Nephron progenitor cell (in vitro differentiated cells): ENCODE data around the gene ARID1B.

Experiments
- DNase-seq: peaks from one replicate; pipeline ENCODE4 v3.0.0; 2021
- H3K27ac Mint-ChIP-seq: 2 replicates; pipeline ENCODE4 v1.8.0; 2021; ENCODE audit warnings: mild to moderate bottlenecking, moderate library complexity, mixed read lengths
- H3K27me3 Mint-ChIP-seq: 2 replicates; pipeline ENCODE4 v1.8.0; 2021; ENCODE audit warnings: mild to moderate bottlenecking, low read depth, mixed read lengths; ENCODE audit not compliant: poor library complexity
- H3K36me3 Mint-ChIP-seq: 2 replicates; pipeline ENCODE4 v1.8.0; 2021; ENCODE audit warnings: low read depth, mixed read lengths
- H3K4me1 Mint-ChIP-seq: 2 replicates; pipeline ENCODE4 v1.8.0; 2021; ENCODE audit warnings: mixed read lengths
- H3K4me3 Mint-ChIP-seq: 2 replicates; pipeline ENCODE4 v1.8.0; 2021; ENCODE audit warnings: mild to moderate bottlenecking, moderate library complexity, mixed read lengths
- H3K9me3 Mint-ChIP-seq: 2 replicates; pipeline ENCODE4 v1.8.0; 2021; ENCODE audit warnings: mild to moderate bottlenecking, moderate library complexity, mixed read lengths
- CTCF ChIP-seq: fragments of 200-600 bp; sonication (generic); IDR thresholded peaks from 2 replicates; pipeline ENCODE4 v1.5.0; 2021; ENCODE audit warnings: antibody characterized with exemption

Gene ARID1B

GRCh38 chr6:156910938-156911337 lies 133.8 kb downstream of the ARID1B start:
- no peak overlapping the region for H3K4me3 Mint-ChIP-seq
- H3K27ac Mint-ChIP-seq = no peak overlapping the region
- H3K27me3 Mint-ChIP-seq = no peaks in the 10 kb centered on the region
- H3K36me3 Mint-ChIP-seq = peaks cover 37% of the 10 kb centered on the region
- peaks cover 33% of the 10 kb centered on the region for H3K4me1 Mint-ChIP-seq
- DNase-seq = no peak
- TF ChIP-seq CTCF = no peak
- H3K9me3 Mint-ChIP-seq = no peaks in the 10 kb centered on the region

GRCh38 chr6:156911581-156911980 lies 134.4 kb downstream of the ARID1B start:
- H3K4me1 Mint-ChIP-seq = peaks cover 37% of the 10 kb centered on the region
- no peaks in the 10 kb centered on the region for H3K9me3 Mint-ChIP-seq
- H3K27ac Mint-ChIP-seq = no peak overlapping the region
- peaks cover 42% of the 10 kb centered on the region for H3K36me3 Mint-ChIP-seq
- no peak overlapping the region for H3K4me3 Mint-ChIP-seq
- DNase-seq = no peak
- TF ChIP-seq CTCF = no peak
- no peaks in the 10 kb centered on the region for H3K27me3 Mint-ChIP-seq

GRCh38 chr6:156912431-156912830 lies 135.3 kb downstream of the ARID1B start:
- Mint-ChIP-seq H3K4me1 (peaks cover 42% of the 10 kb centered on the region), H3K4me3 (no peak overlapping the region), H3K27ac (peak overlapping the region; percentile 2), H3K27me3 (no peaks in the 10 kb centered on the region), H3K9me3 (no peaks in the 10 kb centered on the region), H3K36me3 (peaks cover 35% of the 10 kb centered on the region)
- no peak for TF ChIP-seq CTCF
- DNase-seq = no peak

GRCh38 chr6:156914181-156914580 lies 137.0 kb downstream of the ARID1B start:
- no peak for DNase-seq
- peaks cover 23% of the 10 kb centered on the region for H3K36me3 Mint-ChIP-seq
- TF ChIP-seq CTCF = no peak
- H3K27ac Mint-ChIP-seq = peak overlapping the region; percentile 41
- H3K4me3 Mint-ChIP-seq = no peak overlapping the region
- no peaks in the 10 kb centered on the region for H3K9me3 Mint-ChIP-seq
- no peaks in the 10 kb centered on the region for H3K27me3 Mint-ChIP-seq
- peaks cover 49% of the 10 kb centered on the region for H3K4me1 Mint-ChIP-seq

- peaks cover 64% of the 10 kb centered on the region for H3K4me1 Mint-ChIP-seq
- no peak for DNase-seq
- H3K27me3 Mint-ChIP-seq = no peaks in the 10 kb centered on the region
- peak overlapping the region; percentile 58 for H3K27ac Mint-ChIP-seq
- no peak for TF ChIP-seq CTCF
- no peaks in the 10 kb centered on the region for H3K9me3 Mint-ChIP-seq
- H3K4me3 Mint-ChIP-seq = no peak overlapping the region
- H3K36me3 Mint-ChIP-seq = peaks cover 18% of the 10 kb centered on the region
Measured at GRCh38 chr6:156916130-156916801, 139.1 kb downstream of the ARID1B start.

- Mint-ChIP-seq H3K4me1 (peaks cover 62% of the 10 kb centered on the region), H3K9me3 (no peaks in the 10 kb centered on the region), H3K27ac (peak overlapping the region; percentile 79), H3K4me3 (no peak overlapping the region), H3K36me3 (peaks cover 25% of the 10 kb centered on the region), H3K27me3 (no peaks in the 10 kb centered on the region)
- TF ChIP-seq CTCF = no peak
- DNase-seq = no peak
Measured at GRCh38 chr6:156917213-156917612, 140.0 kb downstream of the ARID1B start.
